ENCODE measurements around the gene ABLIM2. TPM values are rescaled to one million over a fixed set of nuclear protein-coding genes. Genes with fewer than 3 reads are reported as not detected.

ABLIM2 gene
- total and polyA plus RNA-seq, 7 experiments from 2014 or later: 0.22 to 5.8 (median 3.1) TPM

- H3K27me3 Mint-ChIP-seq: peaks cover 0 to 2% (median 0%) of the 10 kb centered on the region in 5 donors
- H3K27me3 ChIP-seq (ENCODE audit: control insufficient read depth in 2 of 2, insufficient read depth in 2 of 2, low read length in 2 of 2): no peaks in the 10 kb centered on the region
- H3K9me3 Mint-ChIP-seq: peaks cover 3 to 10% (median 9%) of the 10 kb centered on the region in 11 donors
- no peaks in the 10 kb centered on the region for H3K4me1 Mint-ChIP-seq
- H3K27ac ChIP-seq (ENCODE audit: low read depth, low read length): no peak overlapping the region
- intact Hi-C loops (cut with micrococcal nuclease): no loop called here
- no peaks in the 10 kb centered on the region for H3K36me3 ChIP-seq (ENCODE audit: control insufficient read depth in 2 of 3, insufficient read depth in 3 of 3, low read length in 3 of 3)
- no peak for DNase-seq
- H3K4me1 ChIP-seq (ENCODE audit: control insufficient read depth in 2 of 2, insufficient read depth in 2 of 2, low read length in 2 of 2): no peaks in the 10 kb centered on the region
- no peak overlapping the region for H3K27ac Mint-ChIP-seq
- peaks cover 0 to 4% (median 0%) of the 10 kb centered on the region in 3 experiments for H3K9me3 ChIP-seq (ENCODE audit: control insufficient read depth in 2 of 3, low read length in 3 of 3)
- no peak overlapping the region for H3K4me3 ChIP-seq (ENCODE audit: low read length)
- peaks cover 0 to 8% (median 3%) of the 10 kb centered on the region in 5 donors for H3K36me3 Mint-ChIP-seq
- POLR2A ChIA-PET: no interaction called here
- H3K4me3 Mint-ChIP-seq: no peak overlapping the region
- CTCF ChIA-PET: no interaction called here
- no peak for ATAC-seq
Measured at GRCh38 chr4:8088966-8089491, 69.6 kb downstream of the ABLIM2 start.

- no peak overlapping the region for H3K4me3 ChIP-seq (ENCODE audit: low read length)
- POLR2A ChIA-PET: no interaction called here
- no peak overlapping the region for H3K27ac ChIP-seq (ENCODE audit: low read depth, low read length)
- H3K27me3 ChIP-seq (ENCODE audit: control insufficient read depth in 2 of 2, insufficient read depth in 2 of 2, low read length in 2 of 2): no peaks in the 10 kb centered on the region
- Mint-ChIP-seq H3K27me3 (no peaks in the 10 kb centered on the region), H3K4me3 (no peak overlapping the region), H3K36me3 (no peaks in the 10 kb centered on the region), H3K4me1 (no peaks in the 10 kb centered on the region), H3K9me3 (peaks cover 0 to 2% (median 0%) of the 10 kb centered on the region in 11 donors), H3K27ac (no peak overlapping the region)
- intact Hi-C loops (cut with micrococcal nuclease): no loop called here
- CTCF ChIA-PET: no interaction called here
- H3K36me3 ChIP-seq (ENCODE audit: control insufficient read depth in 2 of 3, insufficient read depth in 3 of 3, low read length in 3 of 3): no peaks in the 10 kb centered on the region
- ATAC-seq (no peak), DNase-seq (no peak)
- H3K9me3 ChIP-seq (ENCODE audit: control insufficient read depth in 2 of 3, low read length in 3 of 3): no peaks in the 10 kb centered on the region
- H3K4me1 ChIP-seq (ENCODE audit: control insufficient read depth in 2 of 2, insufficient read depth in 2 of 2, low read length in 2 of 2): no peaks in the 10 kb centered on the region
Measured at GRCh38 chr4:8087921-8088495, 70.6 kb downstream of the ABLIM2 start.

GRCh38 chr4:8086783-8087445 is 71.7 kb downstream of the ABLIM2 start:
- POLR2A ChIA-PET: no interaction called here
- Histone ChIP-seq H3K9me3 (ENCODE audit: control insufficient read depth in 2 of 3, low read length in 3 of 3) (no peaks in the 10 kb centered on the region), H3K27ac (ENCODE audit: low read depth, low read length) (no peak overlapping the region), H3K27me3 (ENCODE audit: control insufficient read depth in 2 of 2, insufficient read depth in 2 of 2, low read length in 2 of 2) (no peaks in the 10 kb centered on the region), H3K36me3 (ENCODE audit: control insufficient read depth in 2 of 3, insufficient read depth in 3 of 3, low read length in 3 of 3) (no peaks in the 10 kb centered on the region), H3K4me1 (ENCODE audit: control insufficient read depth in 2 of 2, insufficient read depth in 2 of 2, low read length in 2 of 2) (no peaks in the 10 kb centered on the region), H3K4me3 (ENCODE audit: low read length) (no peak overlapping the region)
- CTCF ChIA-PET: no interaction called here
- DNase-seq (no peak), ATAC-seq (no peak)
- Mint-ChIP-seq H3K36me3 (no peaks in the 10 kb centered on the region), H3K4me3 (no peak overlapping the region), H3K9me3 (no peaks in the 10 kb centered on the region), H3K27me3 (no peaks in the 10 kb centered on the region), H3K27ac (no peak overlapping the region), H3K4me1 (no peaks in the 10 kb centered on the region)
- intact Hi-C loops (cut with micrococcal nuclease): no loop called here

GRCh38 chr4:8085491-8086117 is 73.0 kb downstream of the ABLIM2 start:
- Mint-ChIP-seq H3K27me3 (peaks cover 0 to under 1% (median 0%) of the 10 kb centered on the region in 5 donors), H3K4me3 (no peak overlapping the region), H3K27ac (no peak overlapping the region), H3K36me3 (no peaks in the 10 kb centered on the region), H3K4me1 (peaks cover 0 to 2% (median 0%) of the 10 kb centered on the region in 7 donors), H3K9me3 (no peaks in the 10 kb centered on the region)
- ChIA-PET POLR2A (no interaction called here), CTCF (no interaction called here)
- Histone ChIP-seq H3K27ac (ENCODE audit: low read depth, low read length) (no peak overlapping the region), H3K4me3 (ENCODE audit: low read length) (no peak overlapping the region), H3K9me3 (ENCODE audit: control insufficient read depth in 2 of 3, low read length in 3 of 3) (no peaks in the 10 kb centered on the region), H3K27me3 (ENCODE audit: control insufficient read depth in 2 of 2, insufficient read depth in 2 of 2, low read length in 2 of 2) (no peaks in the 10 kb centered on the region), H3K36me3 (ENCODE audit: control insufficient read depth in 2 of 3, insufficient read depth in 3 of 3, low read length in 3 of 3) (no peaks in the 10 kb centered on the region), H3K4me1 (ENCODE audit: control insufficient read depth in 2 of 2, insufficient read depth in 2 of 2, low read length in 2 of 2) (no peaks in the 10 kb centered on the region)
- intact Hi-C loops (cut with micrococcal nuclease): no loop called here
- no peak for DNase-seq
- no peak for ATAC-seq

- Histone ChIP-seq H3K27me3 (ENCODE audit: control insufficient read depth in 2 of 2, insufficient read depth in 2 of 2, low read length in 2 of 2) (no peaks in the 10 kb centered on the region), H3K36me3 (ENCODE audit: control insufficient read depth in 2 of 3, insufficient read depth in 3 of 3, low read length in 3 of 3) (no peaks in the 10 kb centered on the region), H3K27ac (ENCODE audit: low read depth, low read length) (no peak overlapping the region), H3K9me3 (ENCODE audit: control insufficient read depth in 2 of 3, low read length in 3 of 3) (no peaks in the 10 kb centered on the region), H3K4me3 (ENCODE audit: low read length) (no peak overlapping the region), H3K4me1 (ENCODE audit: control insufficient read depth in 2 of 2, insufficient read depth in 2 of 2, low read length in 2 of 2) (no peaks in the 10 kb centered on the region)
- ChIA-PET POLR2A (no interaction called here), CTCF (no interaction called here)
- H3K36me3 Mint-ChIP-seq: no peaks in the 10 kb centered on the region
- H3K27ac Mint-ChIP-seq: no peak overlapping the region
- no peak overlapping the region for H3K4me3 Mint-ChIP-seq
- intact Hi-C loops (cut with micrococcal nuclease): no loop called here
- no peaks in the 10 kb centered on the region for H3K9me3 Mint-ChIP-seq
- H3K27me3 Mint-ChIP-seq: peaks cover 0 to 4% (median 0%) of the 10 kb centered on the region in 5 donors
- peaks cover 0 to 2% (median 0%) of the 10 kb centered on the region in 7 donors for H3K4me1 Mint-ChIP-seq
- no peak for DNase-seq
- no peak for ATAC-seq
Measured at GRCh38 chr4:8084712-8085490, 73.7 kb downstream of the ABLIM2 start.

GRCh38 chr4:8084031-8084660 is 74.5 kb downstream of the ABLIM2 start:
- Histone ChIP-seq H3K4me1 (ENCODE audit: control insufficient read depth in 2 of 2, insufficient read depth in 2 of 2, low read length in 2 of 2) (no peaks in the 10 kb centered on the region), H3K27me3 (ENCODE audit: control insufficient read depth in 2 of 2, insufficient read depth in 2 of 2, low read length in 2 of 2) (no peaks in the 10 kb centered on the region), H3K9me3 (ENCODE audit: control insufficient read depth in 2 of 3, low read length in 3 of 3) (no peaks in the 10 kb centered on the region), H3K36me3 (ENCODE audit: control insufficient read depth in 2 of 3, insufficient read depth in 3 of 3, low read length in 3 of 3) (no peaks in the 10 kb centered on the region), H3K4me3 (ENCODE audit: low read length) (no peak overlapping the region), H3K27ac (ENCODE audit: low read depth, low read length) (no peak overlapping the region)
- Mint-ChIP-seq H3K9me3 (no peaks in the 10 kb centered on the region), H3K27me3 (peaks cover 0 to 11% (median 0%) of the 10 kb centered on the region in 5 donors), H3K4me3 (no peak overlapping the region), H3K4me1 (peaks cover 0 to 2% (median 0%) of the 10 kb centered on the region in 7 donors), H3K36me3 (no peaks in the 10 kb centered on the region), H3K27ac (no peak overlapping the region)
- ATAC-seq (no peak), DNase-seq (no peak)
- intact Hi-C loops (cut with micrococcal nuclease): no loop called here
- CTCF ChIA-PET: no interaction called here
- POLR2A ChIA-PET: no interaction called here
